ENCODE measurements around the gene LIPA.

The LIPA gene

GRCh38 chr10:89164920-89165319, 86.7 kb downstream of the LIPA start:
- ChIA-PET POLR2A (no interaction called here), CTCF (interaction anchor here (1.7 kb wide), 1 partner anchor 53 kb away, joined by 5 read pairs; no protein-coding TSS in a partner anchor)
- TF ChIP-seq CTCF (IDR thresholded peaks at IDR 0.05; ENCODE audit: insufficient read depth, low read length, missing control alignments), result no peak
- DNase-seq (ENCODE audit: low read depth, low spot score), result no peak
- no peak overlapping the region for H3K4me3 ChIP-seq (ENCODE audit: low read depth, low read length)

- ChIA-PET CTCF (interaction anchor here (1.7 kb wide), 1 partner anchor 54 kb away, joined by 5 read pairs; no protein-coding TSS in a partner anchor), POLR2A (no interaction called here)
- no peak overlapping the region for H3K4me3 ChIP-seq (ENCODE audit: low read depth, low read length)
- TF ChIP-seq CTCF (IDR thresholded peaks at IDR 0.05; ENCODE audit: insufficient read depth, low read length, missing control alignments), result no peak
- DNase-seq (ENCODE audit: low read depth, low spot score), result no peak
Observed at GRCh38 chr10:89164080-89164479, 87.5 kb downstream of the LIPA start.
